ENCODE measurements around the gene RAB11FIP5.

GRCh38 chr2:73067043-73067442, 45.7 kb downstream of the RAB11FIP5 start:
- TF ChIP-seq CTCF (IDR thresholded peaks at IDR 0.05) (no peak), POLR2A (IDR thresholded peaks at IDR 0.05) (no peak), POLR2AphosphoS5 (IDR thresholded peaks at IDR 0.05; ENCODE audit: insufficient read depth in 1 of 2, low read depth in 1 of 2) (no peak)
